RWPE1 (cell line): ENCODE results near the gene RNF130.

Experiments
- CTCF ChIA-PET: fragments of 350-600 bp; sonication (Branson Sonifier 250); formaldehyde crosslinking; extraction: SDS; loops from one replicate; lab custom pipeline; 2021; lab: Yijun Ruan, JAX
- POLR2A ChIA-PET: fragments of 400-600 bp; formaldehyde crosslinking; extraction: SDS; loops from one replicate; lab custom pipeline; 2020; ENCODE audit warnings: antibody characterized with exemption; ENCODE audit not compliant: low non-redundant PET; lab: Yijun Ruan, JAX
- DNase-seq: peaks from one replicate; pipeline ENCODE4 v3.0.0; 2012; ENCODE audit warnings: low spot score
- H3K27ac ChIP-seq: fragments of 450-650 bp; 2 replicates; pipeline ENCODE4 v1.5.1; 2017
- TF ChIP-seq, protein P1 (sequence below): fragments of 450-650 bp; conservative IDR thresholded peaks from 2 replicates; pipeline ENCODE4 v1.5.1; 2017; ENCODE audit warnings: low read depth, mild to moderate bottlenecking

Gene RNF130

DNA sequence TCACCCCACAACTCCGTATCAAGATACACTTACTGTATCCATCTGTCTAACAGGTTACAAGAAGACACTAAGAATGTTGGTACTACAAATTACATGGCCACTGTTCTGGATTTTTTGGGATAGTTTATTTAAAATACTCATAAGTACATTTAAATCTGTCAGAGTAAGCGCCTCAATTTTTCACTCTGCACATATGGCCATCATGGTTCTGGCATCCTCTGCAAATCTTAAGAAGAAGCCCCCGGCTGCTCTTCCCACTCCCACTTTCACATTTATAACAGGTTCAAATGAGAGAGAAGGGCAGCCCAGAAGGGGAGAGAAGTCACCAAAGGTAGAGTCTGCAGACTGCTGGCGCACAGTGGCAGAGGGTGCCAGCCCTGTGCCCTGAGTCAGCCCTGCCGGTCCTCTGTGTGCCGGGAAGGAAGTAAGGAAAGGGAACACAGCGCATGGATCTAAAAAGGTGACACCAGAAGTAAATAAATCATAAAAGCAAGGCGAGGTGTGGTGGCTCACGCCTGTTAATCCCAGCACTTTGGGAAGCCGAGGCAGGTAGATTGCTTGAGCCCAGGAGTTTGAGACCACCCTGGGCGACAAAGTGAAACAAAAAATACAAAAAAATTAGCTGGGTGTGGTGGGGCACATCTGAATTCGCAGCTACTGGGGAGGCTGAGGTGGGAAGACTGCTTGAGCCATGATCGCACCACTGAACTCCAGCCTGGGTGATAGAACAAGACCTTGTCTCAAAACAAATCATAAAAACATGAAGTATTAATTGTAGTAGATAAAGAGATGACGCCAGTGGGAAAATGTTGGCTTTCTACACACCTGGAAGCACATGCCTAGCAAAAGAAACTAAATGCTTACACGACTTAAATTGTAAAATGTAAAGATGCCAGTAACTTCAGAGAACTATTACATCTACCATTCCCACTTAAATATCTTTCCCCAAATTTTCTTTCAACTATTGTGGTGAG is 30.0 kb downstream of the RNF130 start:
- POLR2A ChIA-PET, result no interaction called here
- CTCF ChIA-PET, result no interaction called here
- H3K27ac ChIP-seq, result no peak overlapping the region
- TF ChIP-seq, protein P1, sequence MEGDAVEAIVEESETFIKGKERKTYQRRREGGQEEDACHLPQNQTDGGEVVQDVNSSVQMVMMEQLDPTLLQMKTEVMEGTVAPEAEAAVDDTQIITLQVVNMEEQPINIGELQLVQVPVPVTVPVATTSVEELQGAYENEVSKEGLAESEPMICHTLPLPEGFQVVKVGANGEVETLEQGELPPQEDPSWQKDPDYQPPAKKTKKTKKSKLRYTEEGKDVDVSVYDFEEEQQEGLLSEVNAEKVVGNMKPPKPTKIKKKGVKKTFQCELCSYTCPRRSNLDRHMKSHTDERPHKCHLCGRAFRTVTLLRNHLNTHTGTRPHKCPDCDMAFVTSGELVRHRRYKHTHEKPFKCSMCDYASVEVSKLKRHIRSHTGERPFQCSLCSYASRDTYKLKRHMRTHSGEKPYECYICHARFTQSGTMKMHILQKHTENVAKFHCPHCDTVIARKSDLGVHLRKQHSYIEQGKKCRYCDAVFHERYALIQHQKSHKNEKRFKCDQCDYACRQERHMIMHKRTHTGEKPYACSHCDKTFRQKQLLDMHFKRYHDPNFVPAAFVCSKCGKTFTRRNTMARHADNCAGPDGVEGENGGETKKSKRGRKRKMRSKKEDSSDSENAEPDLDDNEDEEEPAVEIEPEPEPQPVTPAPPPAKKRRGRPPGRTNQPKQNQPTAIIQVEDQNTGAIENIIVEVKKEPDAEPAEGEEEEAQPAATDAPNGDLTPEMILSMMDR, result no peak
- DNase-seq, result no peak

DNA sequence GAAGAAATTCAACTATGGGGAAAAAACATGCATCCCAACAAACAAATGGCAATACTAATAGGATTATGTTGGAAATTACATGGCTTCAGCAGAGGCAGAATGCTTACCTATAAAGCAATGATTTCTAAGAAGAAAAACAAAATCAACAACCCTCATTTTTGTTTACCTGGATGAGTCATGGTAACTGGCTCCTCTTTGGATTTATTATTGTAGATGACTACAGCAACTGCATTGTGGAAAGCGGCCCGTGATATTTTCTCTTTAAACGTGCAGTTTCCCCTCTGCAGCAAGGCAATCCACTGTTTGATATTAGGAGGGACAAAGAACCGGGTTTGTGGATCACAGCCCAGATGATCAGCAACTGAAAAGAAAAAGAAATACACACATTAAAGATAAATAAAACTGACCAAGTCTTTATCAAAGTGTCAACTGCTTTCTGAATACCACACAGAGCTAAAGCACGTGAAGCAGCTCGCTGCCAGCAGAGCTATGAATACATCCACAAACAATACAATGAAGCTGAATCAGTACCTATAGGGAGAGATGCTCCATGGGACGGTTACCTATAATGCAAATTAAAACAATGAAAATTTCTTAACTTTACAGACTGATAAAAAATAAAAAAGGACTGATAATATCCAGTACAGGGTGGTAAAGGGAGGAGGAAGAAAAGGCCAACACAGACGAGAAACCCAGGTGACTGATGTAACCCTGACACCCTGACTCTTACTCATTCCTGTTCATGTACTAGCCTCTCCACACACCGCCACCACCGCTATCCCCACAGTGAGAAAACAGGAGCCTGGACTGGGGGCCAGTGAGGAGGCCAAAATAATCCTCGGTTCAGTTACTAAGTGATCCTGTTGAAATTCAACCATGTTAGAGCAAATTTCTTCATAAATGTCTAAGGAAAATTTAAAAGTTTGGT is 31.0 kb downstream of the RNF130 start:
- no peak for DNase-seq
- TF ChIP-seq, protein P1, result no peak
- no peak overlapping the region for H3K27ac ChIP-seq
- POLR2A ChIA-PET, result no interaction called here
- CTCF ChIA-PET, result no interaction called here

DNA sequence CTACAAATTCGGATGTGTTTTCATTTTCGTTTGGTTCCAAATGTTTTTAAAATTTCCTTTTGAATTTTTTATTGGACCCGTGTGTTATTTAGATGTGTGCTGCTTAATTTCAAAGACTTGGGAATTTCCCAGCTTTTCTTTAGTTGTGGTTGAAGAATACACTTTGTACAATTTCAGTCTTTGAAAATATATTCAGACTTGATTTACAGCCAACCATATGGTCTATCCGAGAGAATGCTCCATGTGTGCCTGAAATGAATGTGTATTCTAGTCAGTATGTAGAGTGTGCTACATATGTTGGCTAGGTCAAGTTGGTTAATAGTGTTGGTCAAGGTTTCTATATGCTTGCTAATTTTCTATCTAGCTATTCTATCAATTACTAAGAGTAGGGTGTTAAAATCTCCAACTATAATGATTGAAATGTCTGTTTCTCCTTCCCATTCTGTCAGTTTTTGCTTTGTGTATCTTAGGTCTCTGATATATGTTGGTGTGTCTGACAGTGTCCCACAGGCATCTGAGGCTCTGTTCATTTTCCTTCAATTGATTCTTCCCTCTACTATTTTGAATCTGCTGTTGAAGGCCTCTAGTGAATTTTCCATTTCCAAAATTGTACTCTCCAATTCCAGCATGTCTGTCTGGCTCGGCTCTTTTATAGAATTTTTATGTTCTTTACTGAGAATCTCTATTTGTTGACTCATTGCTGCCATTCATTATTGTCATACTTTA is 36.2 kb downstream of the RNF130 start:
- DNase-seq, result no peak
- ChIA-PET CTCF (no interaction called here), POLR2A (no interaction called here)
- TF ChIP-seq, protein P1, result no peak
- H3K27ac ChIP-seq, result no peak overlapping the region

DNA sequence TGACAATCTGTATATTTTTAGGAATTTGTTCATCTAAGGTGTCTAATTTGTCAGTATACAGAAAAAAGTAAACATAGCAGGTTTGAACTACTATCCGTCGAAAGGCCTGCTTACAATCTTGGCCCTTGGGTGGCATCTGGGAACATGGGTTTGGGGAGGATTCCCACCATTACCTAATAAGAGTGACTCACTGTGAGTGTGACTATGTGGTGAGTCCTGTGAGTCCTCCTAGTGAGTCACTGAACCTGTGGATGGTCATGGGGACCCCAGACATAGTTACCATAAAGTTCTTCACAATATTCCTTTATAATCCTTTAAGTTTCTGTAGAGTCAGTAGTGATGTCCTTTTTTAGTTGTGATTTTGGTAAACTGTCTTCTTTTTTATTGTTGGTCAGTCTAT is 37.0 kb downstream of the RNF130 start:
- peak; percentile 36 for DNase-seq
- POLR2A ChIA-PET, result no interaction called here
- CTCF ChIA-PET, result no interaction called here
- no peak overlapping the region for H3K27ac ChIP-seq
- TF ChIP-seq, protein P1, result no peak

DNA sequence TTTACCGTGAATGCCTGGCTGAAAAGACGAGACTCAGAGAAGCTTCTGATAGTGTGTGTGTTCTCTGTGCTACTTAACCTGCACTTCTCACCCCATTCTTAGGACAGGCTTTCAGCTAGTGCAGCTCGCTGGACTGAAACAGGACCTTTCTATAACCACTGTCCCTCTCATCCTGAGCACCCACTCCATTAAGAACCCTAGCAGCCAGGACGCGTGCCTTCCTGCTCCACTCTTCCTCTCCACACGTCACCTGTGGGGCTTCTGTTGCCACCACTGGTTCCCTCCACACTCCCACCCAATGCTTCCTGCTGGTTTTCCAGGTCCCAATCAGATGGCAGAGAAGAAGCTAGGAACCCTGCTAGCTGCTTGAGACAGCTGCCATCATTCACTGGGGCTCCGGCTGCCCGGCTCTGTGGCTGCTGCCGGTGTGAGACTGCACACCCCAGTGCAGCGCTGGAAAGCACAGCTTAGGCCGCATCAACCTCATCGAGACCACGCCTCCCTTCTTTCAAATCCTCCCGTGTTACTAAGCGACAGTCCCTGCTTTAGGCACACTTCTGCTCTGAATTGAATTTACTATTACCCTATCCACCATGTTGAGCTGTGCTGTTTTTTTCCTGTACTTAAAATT is 44.0 kb downstream of the RNF130 start:
- no peak for DNase-seq
- TF ChIP-seq, protein P1, result no peak
- ChIA-PET POLR2A (no interaction called here), CTCF (no interaction called here)
- H3K27ac ChIP-seq, result no peak overlapping the region
